ENCODE results near the gene SIPA1L3. TPM values are rescaled to one million over a fixed set of nuclear protein-coding genes. Genes with fewer than 3 reads are reported as not detected.

Gene SIPA1L3
- polyA plus RNA-seq, 2 of the 4 experiments (the other 2 are of a cell fraction): 28.9 to 50.6 TPM

- ATAC-seq: no peak
Observed at GRCh38 chr19:38076337-38076736, 169.3 kb downstream of the SIPA1L3 start.

GRCh38 chr19:38078302-38078930 is 171.4 kb downstream of the SIPA1L3 start:
- H3K4me1 ChIP-seq: peaks cover 20% of the 10 kb centered on the region
- peaks cover 10% of the 10 kb centered on the region for H3K9me3 ChIP-seq
- no peak overlapping the region for H3K4me2 ChIP-seq
- no peak for DNase-seq (ENCODE audit: low read depth in 1 of 2, low spot score in 1 of 2)
- no peak overlapping the region for H3K27ac ChIP-seq
- WGBS (ENCODE audit: missing lambda C conversion rate): 94% methylated on average over 15 of the region's 15 CpGs
- TF ChIP-seq RCOR1 (IDR thresholded peaks at IDR 0.05; ENCODE audit: low read depth, low read length) (no peak), ESRRA (IDR thresholded peaks at IDR 0.05; ENCODE audit: borderline replicate concordance, low read length) (no peak), GATA3 (IDR thresholded peaks at IDR 0.05; ENCODE audit: borderline replicate concordance) (no peak), MAFK (IDR thresholded peaks at IDR 0.05; ENCODE audit: partially characterized antibody) (no peak), FOSB (CRISPR knock-in tag; IDR thresholded peaks at IDR 0.05) (no peak), ATOH8 (CRISPR knock-in tag; IDR thresholded peaks at IDR 0.05; ENCODE audit: low read depth) (no peak), SREBF2 (IDR thresholded peaks at IDR 0.05) (no peak), HDAC2 (IDR thresholded peaks at IDR 0.05) (no peak)
- ATAC-seq: no peak
- POLR2A ChIA-PET: no interaction called here
- CTCF ChIA-PET: interaction anchor here (0.8 to 25.6 kb wide), 6 partner anchors 9 to 178 kb away, joined by 3 to 408 read pairs (median 4); partner anchors contain the start of genes SIPA1L3 and WDR87
- no peak for FAIRE-seq
- H3K4me3 ChIP-seq: no peak overlapping the region

More at GRCh38 chr19:38076337-38076736, 169.3 kb downstream of the SIPA1L3 start:
- 95% methylated on average over 10 of the region's 10 CpGs for WGBS (ENCODE audit: missing lambda C conversion rate)
- no peak overlapping the region for H3K4me3 ChIP-seq
- peaks cover 10% of the 10 kb centered on the region for H3K9me3 ChIP-seq
- peak; percentile 92 for FAIRE-seq
- H3K4me1 ChIP-seq: peaks cover 20% of the 10 kb centered on the region
- DNase-seq (ENCODE audit: low read depth in 1 of 2, low spot score in 1 of 2): no peak
- no peak overlapping the region for H3K27ac ChIP-seq
- H3K4me2 ChIP-seq: no peak overlapping the region
- ChIA-PET CTCF (interaction anchor here (0.6 to 25.6 kb wide), 11 partner anchors 10 to 176 kb away, joined by 3 to 408 read pairs (median 4); partner anchors contain the start of genes SIPA1L3 and WDR87), POLR2A (no interaction called here)
- TF ChIP-seq MAX (IDR thresholded peaks at IDR 0.05): no peak
- no peak for TF ChIP-seq HOXB13 (CRISPR knock-in tag; IDR thresholded peaks at IDR 0.05; ENCODE audit: low read depth)
- no peak for TF ChIP-seq MAZ (IDR thresholded peaks at IDR 0.05; ENCODE audit: borderline replicate concordance, low read depth, low read length)
- no peak for TF ChIP-seq POLR2AphosphoS2 (conservative IDR thresholded peaks at IDR 0.05; ENCODE audit: low read length)
- TF ChIP-seq POLR2A (IDR thresholded peaks at IDR 0.05; ENCODE audit: low read length): no peak
- TF ChIP-seq SMC3 (IDR thresholded peaks at IDR 0.05): no peak
- no peak for TF ChIP-seq MYC (IDR thresholded peaks at IDR 0.05; ENCODE audit: borderline replicate concordance, low read length)
- TF ChIP-seq NR3C1 (IDR thresholded peaks at IDR 0.05): no peak
- TF ChIP-seq ATOH8 (CRISPR knock-in tag; IDR thresholded peaks at IDR 0.05; ENCODE audit: low read depth): no peak
- TF ChIP-seq, protein P1, sequence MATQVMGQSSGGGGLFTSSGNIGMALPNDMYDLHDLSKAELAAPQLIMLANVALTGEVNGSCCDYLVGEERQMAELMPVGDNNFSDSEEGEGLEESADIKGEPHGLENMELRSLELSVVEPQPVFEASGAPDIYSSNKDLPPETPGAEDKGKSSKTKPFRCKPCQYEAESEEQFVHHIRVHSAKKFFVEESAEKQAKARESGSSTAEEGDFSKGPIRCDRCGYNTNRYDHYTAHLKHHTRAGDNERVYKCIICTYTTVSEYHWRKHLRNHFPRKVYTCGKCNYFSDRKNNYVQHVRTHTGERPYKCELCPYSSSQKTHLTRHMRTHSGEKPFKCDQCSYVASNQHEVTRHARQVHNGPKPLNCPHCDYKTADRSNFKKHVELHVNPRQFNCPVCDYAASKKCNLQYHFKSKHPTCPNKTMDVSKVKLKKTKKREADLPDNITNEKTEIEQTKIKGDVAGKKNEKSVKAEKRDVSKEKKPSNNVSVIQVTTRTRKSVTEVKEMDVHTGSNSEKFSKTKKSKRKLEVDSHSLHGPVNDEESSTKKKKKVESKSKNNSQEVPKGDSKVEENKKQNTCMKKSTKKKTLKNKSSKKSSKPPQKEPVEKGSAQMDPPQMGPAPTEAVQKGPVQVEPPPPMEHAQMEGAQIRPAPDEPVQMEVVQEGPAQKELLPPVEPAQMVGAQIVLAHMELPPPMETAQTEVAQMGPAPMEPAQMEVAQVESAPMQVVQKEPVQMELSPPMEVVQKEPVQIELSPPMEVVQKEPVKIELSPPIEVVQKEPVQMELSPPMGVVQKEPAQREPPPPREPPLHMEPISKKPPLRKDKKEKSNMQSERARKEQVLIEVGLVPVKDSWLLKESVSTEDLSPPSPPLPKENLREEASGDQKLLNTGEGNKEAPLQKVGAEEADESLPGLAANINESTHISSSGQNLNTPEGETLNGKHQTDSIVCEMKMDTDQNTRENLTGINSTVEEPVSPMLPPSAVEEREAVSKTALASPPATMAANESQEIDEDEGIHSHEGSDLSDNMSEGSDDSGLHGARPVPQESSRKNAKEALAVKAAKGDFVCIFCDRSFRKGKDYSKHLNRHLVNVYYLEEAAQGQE (IDR thresholded peaks at IDR 0.05): no peak
- TF ChIP-seq HOXB5 (CRISPR knock-in tag; IDR thresholded peaks at IDR 0.05): no peak
- no peak for TF ChIP-seq ZNF302 (CRISPR knock-in tag; IDR thresholded peaks at IDR 0.05)
- no peak for TF ChIP-seq RNF2 (IDR thresholded peaks at IDR 0.05; ENCODE audit: borderline replicate concordance, low read depth)
- no peak for TF ChIP-seq PHF8 (IDR thresholded peaks at IDR 0.05; ENCODE audit: borderline replicate concordance, low read depth)
- TF ChIP-seq FOSB (CRISPR knock-in tag; IDR thresholded peaks at IDR 0.05): no peak
- no peak for TF ChIP-seq ESRRA (IDR thresholded peaks at IDR 0.05; ENCODE audit: borderline replicate concordance, low read length)
